KOPT-K1 (cell line): ENCODE data around the gene GPC3.

Experiments
- H3K27ac ChIP-seq: fragments of 200-600 bp; sonication (generic); 2 replicates; pipeline ENCODE4 v1.5.1; 2016; ENCODE audit warnings: antibody characterized with exemption, mild to moderate bottlenecking, low read depth, low read length; ENCODE audit not compliant: poor library complexity, severe bottlenecking
- H3K36me3 ChIP-seq: fragments of 200-600 bp; sonication (generic); 2 replicates; pipeline ENCODE4 v1.5.1; 2017; ENCODE audit warnings: antibody characterized with exemption, mild to moderate bottlenecking, low read length, moderate library complexity; ENCODE audit not compliant: insufficient read depth
- H3K9me3 ChIP-seq: fragments of 200-600 bp; sonication (generic); 2 replicates; pipeline ENCODE4 v1.5.1; 2017; ENCODE audit warnings: antibody characterized with exemption, low read length, mild to moderate bottlenecking; ENCODE audit not compliant: insufficient read depth, poor library complexity, severe bottlenecking

The GPC3 gene

GRCh38 chrX:133602881-133603280 lies 382.5 kb downstream of the GPC3 start:
- Histone ChIP-seq H3K27ac (no peak overlapping the region), H3K36me3 (no peaks in the 10 kb centered on the region), H3K9me3 (no peaks in the 10 kb centered on the region)

- Histone ChIP-seq H3K27ac (no peak overlapping the region), H3K9me3 (no peaks in the 10 kb centered on the region), H3K36me3 (no peaks in the 10 kb centered on the region)
Observed at GRCh38 chrX:133601116-133601515, 384.3 kb downstream of the GPC3 start.

GRCh38 chrX:133600536-133600935 lies 384.9 kb downstream of the GPC3 start:
- Histone ChIP-seq H3K27ac (no peak overlapping the region), H3K9me3 (no peaks in the 10 kb centered on the region), H3K36me3 (no peaks in the 10 kb centered on the region)

GRCh38 chrX:133598601-133599335 lies 386.6 kb downstream of the GPC3 start:
- Histone ChIP-seq H3K36me3 (no peaks in the 10 kb centered on the region), H3K27ac (no peak overlapping the region), H3K9me3 (no peaks in the 10 kb centered on the region)

GRCh38 chrX:133594156-133594555 lies 391.2 kb downstream of the GPC3 start:
- H3K9me3 ChIP-seq, result no peaks in the 10 kb centered on the region
- no peaks in the 10 kb centered on the region for H3K36me3 ChIP-seq
- H3K27ac ChIP-seq, result no peak overlapping the region

GRCh38 chrX:133593531-133593930 lies 391.9 kb downstream of the GPC3 start:
- H3K27ac ChIP-seq, result no peak overlapping the region
- H3K9me3 ChIP-seq, result no peaks in the 10 kb centered on the region
- no peaks in the 10 kb centered on the region for H3K36me3 ChIP-seq

GRCh38 chrX:133590703-133591505 lies 394.5 kb downstream of the GPC3 start:
- H3K36me3 ChIP-seq, result no peaks in the 10 kb centered on the region
- H3K9me3 ChIP-seq, result no peaks in the 10 kb centered on the region
- H3K27ac ChIP-seq, result no peak overlapping the region

- no peak overlapping the region for H3K27ac ChIP-seq
- no peaks in the 10 kb centered on the region for H3K9me3 ChIP-seq
- no peaks in the 10 kb centered on the region for H3K36me3 ChIP-seq
Observed at GRCh38 chrX:133588827-133589226, 396.6 kb downstream of the GPC3 start.

- H3K27ac ChIP-seq, result no peak overlapping the region
- H3K9me3 ChIP-seq, result no peaks in the 10 kb centered on the region
- no peaks in the 10 kb centered on the region for H3K36me3 ChIP-seq
Observed at GRCh38 chrX:133587818-133588217, 397.6 kb downstream of the GPC3 start.

GRCh38 chrX:133587071-133587470 lies 398.3 kb downstream of the GPC3 start:
- H3K36me3 ChIP-seq, result no peaks in the 10 kb centered on the region
- H3K9me3 ChIP-seq, result no peaks in the 10 kb centered on the region
- H3K27ac ChIP-seq, result no peak overlapping the region

- H3K36me3 ChIP-seq, result no peaks in the 10 kb centered on the region
- no peak overlapping the region for H3K27ac ChIP-seq
- no peaks in the 10 kb centered on the region for H3K9me3 ChIP-seq
Observed at GRCh38 chrX:133586443-133586842, 399.0 kb downstream of the GPC3 start.

- H3K9me3 ChIP-seq, result no peaks in the 10 kb centered on the region
- H3K36me3 ChIP-seq, result no peaks in the 10 kb centered on the region
- no peak overlapping the region for H3K27ac ChIP-seq
Observed at GRCh38 chrX:133583825-133584224, 401.6 kb downstream of the GPC3 start.

GRCh38 chrX:133580625-133581024 lies 404.8 kb downstream of the GPC3 start:
- no peaks in the 10 kb centered on the region for H3K36me3 ChIP-seq
- no peak overlapping the region for H3K27ac ChIP-seq
- no peaks in the 10 kb centered on the region for H3K9me3 ChIP-seq

GRCh38 chrX:133579631-133580030 lies 405.8 kb downstream of the GPC3 start:
- H3K9me3 ChIP-seq, result no peaks in the 10 kb centered on the region
- no peak overlapping the region for H3K27ac ChIP-seq
- no peaks in the 10 kb centered on the region for H3K36me3 ChIP-seq

- no peaks in the 10 kb centered on the region for H3K36me3 ChIP-seq
- H3K27ac ChIP-seq, result no peak overlapping the region
- no peaks in the 10 kb centered on the region for H3K9me3 ChIP-seq
Observed at GRCh38 chrX:133576876-133577275, 408.5 kb downstream of the GPC3 start.
